ENCODE measurements around the gene AUTS2. TPM values are rescaled to one million over a fixed set of nuclear protein-coding genes. Genes with fewer than 3 reads are reported as not detected.

The AUTS2 gene
- total RNA-seq, 2 donors from 2014 or later = 8.6 TPM

GRCh38 chr7:70322856-70323255, 724.6 kb downstream of the AUTS2 start:
- Histone ChIP-seq H3K9me3 (no peaks in the 10 kb centered on the region), H3K4me3 (no peak overlapping the region), H3K27ac (no peak overlapping the region), H3K4me1 (no peaks in the 10 kb centered on the region), H3K27me3 (no peaks in the 10 kb centered on the region), H3K36me3 (no peaks in the 10 kb centered on the region)
- no peak for TF ChIP-seq CTCF (IDR thresholded peaks at IDR 0.05)
- no peak for DNase-seq (ENCODE audit: low spot score)

GRCh38 chr7:70325509-70326101, 727.3 kb downstream of the AUTS2 start:
- Histone ChIP-seq H3K9me3 (no peaks in the 10 kb centered on the region), H3K27me3 (no peaks in the 10 kb centered on the region), H3K36me3 (no peaks in the 10 kb centered on the region), H3K27ac (no peak overlapping the region), H3K4me3 (no peak overlapping the region), H3K4me1 (no peaks in the 10 kb centered on the region)
- no peak for DNase-seq (ENCODE audit: low spot score)
- no peak for TF ChIP-seq CTCF (IDR thresholded peaks at IDR 0.05)

GRCh38 chr7:70334295-70334694, 736.0 kb downstream of the AUTS2 start:
- DNase-seq (ENCODE audit: low spot score) = no peak
- Histone ChIP-seq H3K27me3 (no peaks in the 10 kb centered on the region), H3K9me3 (no peaks in the 10 kb centered on the region), H3K4me1 (no peaks in the 10 kb centered on the region), H3K4me3 (no peak overlapping the region), H3K36me3 (no peaks in the 10 kb centered on the region), H3K27ac (no peak overlapping the region)
- TF ChIP-seq CTCF (IDR thresholded peaks at IDR 0.05) = no peak

- DNase-seq (ENCODE audit: low spot score) = no peak
- no peak overlapping the region for H3K4me3 ChIP-seq
- no peaks in the 10 kb centered on the region for H3K27me3 ChIP-seq
- H3K9me3 ChIP-seq = no peaks in the 10 kb centered on the region
- no peak for TF ChIP-seq CTCF (IDR thresholded peaks at IDR 0.05)
- no peaks in the 10 kb centered on the region for H3K4me1 ChIP-seq
- H3K27ac ChIP-seq = no peak overlapping the region
- H3K36me3 ChIP-seq = no peaks in the 10 kb centered on the region
Observed at GRCh38 chr7:70334871-70335270, 736.6 kb downstream of the AUTS2 start.

- Histone ChIP-seq H3K36me3 (no peaks in the 10 kb centered on the region), H3K27ac (no peak overlapping the region), H3K4me1 (no peaks in the 10 kb centered on the region), H3K27me3 (no peaks in the 10 kb centered on the region), H3K4me3 (no peak overlapping the region), H3K9me3 (no peaks in the 10 kb centered on the region)
- TF ChIP-seq CTCF (IDR thresholded peaks at IDR 0.05) = no peak
- no peak for DNase-seq (ENCODE audit: low spot score)
Observed at GRCh38 chr7:70336536-70336935, 738.3 kb downstream of the AUTS2 start.

- no peak overlapping the region for H3K27ac ChIP-seq
- H3K4me3 ChIP-seq = no peak overlapping the region
- DNase-seq (ENCODE audit: low spot score) = no peak
- H3K9me3 ChIP-seq = no peaks in the 10 kb centered on the region
- H3K4me1 ChIP-seq = no peaks in the 10 kb centered on the region
- H3K36me3 ChIP-seq = no peaks in the 10 kb centered on the region
- H3K27me3 ChIP-seq = no peaks in the 10 kb centered on the region
- TF ChIP-seq CTCF (IDR thresholded peaks at IDR 0.05) = no peak
Observed at GRCh38 chr7:70338015-70338414, 739.7 kb downstream of the AUTS2 start.

Data from right atrium auricular region (tissue), 2 donors.